SU-DHL-6 (cell line): Measurements from ENCODE around the gene CAPN8.

Experiments used
- EZH2phosphoT487 ChIP-seq: fragments of 200-600 bp; sonication (generic), shearing (Covaris generic); conservative IDR thresholded peaks from 2 replicates; pipeline ENCODE4 v1.6.1; 2018; ENCODE audit warnings: mild to moderate bottlenecking, antibody characterized with exemption, low read length, moderate library complexity, mixed read lengths
- TF ChIP-seq, protein P1 (sequence below): fragments of 200-600 bp; sonication (generic); IDR thresholded peaks from one replicate; pipeline ENCODE4 v1.5.1; 2017; ENCODE audit warnings: antibody characterized with exemption, mild to moderate bottlenecking, low read length, moderate library complexity; ENCODE audit not compliant: insufficient read depth, poor library complexity, severe bottlenecking

DNA sequence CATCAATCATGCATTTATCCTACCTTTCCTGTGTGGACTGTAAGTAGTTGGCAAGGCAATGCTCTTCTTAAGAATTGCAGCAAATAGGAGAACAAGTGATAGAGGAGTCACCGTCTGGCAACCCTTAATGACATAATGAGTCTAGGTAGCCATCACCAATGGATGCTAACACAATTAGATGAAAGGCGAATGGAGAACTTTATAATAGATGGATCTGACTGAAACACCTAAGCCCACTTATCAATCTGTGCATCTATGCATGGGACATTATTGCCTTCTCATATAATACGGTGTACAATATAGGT is 18.9 kb upstream of the CAPN8 start:
- TF ChIP-seq, protein P1, sequence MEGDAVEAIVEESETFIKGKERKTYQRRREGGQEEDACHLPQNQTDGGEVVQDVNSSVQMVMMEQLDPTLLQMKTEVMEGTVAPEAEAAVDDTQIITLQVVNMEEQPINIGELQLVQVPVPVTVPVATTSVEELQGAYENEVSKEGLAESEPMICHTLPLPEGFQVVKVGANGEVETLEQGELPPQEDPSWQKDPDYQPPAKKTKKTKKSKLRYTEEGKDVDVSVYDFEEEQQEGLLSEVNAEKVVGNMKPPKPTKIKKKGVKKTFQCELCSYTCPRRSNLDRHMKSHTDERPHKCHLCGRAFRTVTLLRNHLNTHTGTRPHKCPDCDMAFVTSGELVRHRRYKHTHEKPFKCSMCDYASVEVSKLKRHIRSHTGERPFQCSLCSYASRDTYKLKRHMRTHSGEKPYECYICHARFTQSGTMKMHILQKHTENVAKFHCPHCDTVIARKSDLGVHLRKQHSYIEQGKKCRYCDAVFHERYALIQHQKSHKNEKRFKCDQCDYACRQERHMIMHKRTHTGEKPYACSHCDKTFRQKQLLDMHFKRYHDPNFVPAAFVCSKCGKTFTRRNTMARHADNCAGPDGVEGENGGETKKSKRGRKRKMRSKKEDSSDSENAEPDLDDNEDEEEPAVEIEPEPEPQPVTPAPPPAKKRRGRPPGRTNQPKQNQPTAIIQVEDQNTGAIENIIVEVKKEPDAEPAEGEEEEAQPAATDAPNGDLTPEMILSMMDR: peak; percentile 8
- TF ChIP-seq EZH2phosphoT487: no peak
